GM23338 (cell line): ENCODE data around the gene CIROP.

ENCODE experiments used
- EZH2phosphoT487 ChIP-seq: fragments of 200-600 bp; sonication (generic); IDR thresholded peaks from one replicate; pipeline ENCODE4 v1.8.1; 2018; ENCODE audit warnings: antibody characterized with exemption; ENCODE audit not compliant: unreplicated experiment
- TF ChIP-seq, protein P1 (sequence below): IDR thresholded peaks from one replicate; pipeline ENCODE4 v1.6.1; 2018; ENCODE audit warnings: antibody characterized with exemption; ENCODE audit not compliant: unreplicated experiment
- TF ChIP-seq, protein P2 (sequence below), 2 experiments: fragments of 200-600 bp in 1 of 2; sonication (generic) in 1 of 2; conservative IDR thresholded peaks; 2 replicates each; pipeline versions ENCODE4 v1.5.1 to v1.6.1; 2016 to 2017; ENCODE audit warnings: antibody characterized with exemption in 2 of 2, low read depth in 2 of 2, mild to moderate bottlenecking in 2 of 2, moderate library complexity in 1 of 2

GRCh38 chr14:23099212-23099861 is 5.5 kb downstream of the CIROP start:
- no peak for TF ChIP-seq EZH2phosphoT487
- TF ChIP-seq, protein P1, sequence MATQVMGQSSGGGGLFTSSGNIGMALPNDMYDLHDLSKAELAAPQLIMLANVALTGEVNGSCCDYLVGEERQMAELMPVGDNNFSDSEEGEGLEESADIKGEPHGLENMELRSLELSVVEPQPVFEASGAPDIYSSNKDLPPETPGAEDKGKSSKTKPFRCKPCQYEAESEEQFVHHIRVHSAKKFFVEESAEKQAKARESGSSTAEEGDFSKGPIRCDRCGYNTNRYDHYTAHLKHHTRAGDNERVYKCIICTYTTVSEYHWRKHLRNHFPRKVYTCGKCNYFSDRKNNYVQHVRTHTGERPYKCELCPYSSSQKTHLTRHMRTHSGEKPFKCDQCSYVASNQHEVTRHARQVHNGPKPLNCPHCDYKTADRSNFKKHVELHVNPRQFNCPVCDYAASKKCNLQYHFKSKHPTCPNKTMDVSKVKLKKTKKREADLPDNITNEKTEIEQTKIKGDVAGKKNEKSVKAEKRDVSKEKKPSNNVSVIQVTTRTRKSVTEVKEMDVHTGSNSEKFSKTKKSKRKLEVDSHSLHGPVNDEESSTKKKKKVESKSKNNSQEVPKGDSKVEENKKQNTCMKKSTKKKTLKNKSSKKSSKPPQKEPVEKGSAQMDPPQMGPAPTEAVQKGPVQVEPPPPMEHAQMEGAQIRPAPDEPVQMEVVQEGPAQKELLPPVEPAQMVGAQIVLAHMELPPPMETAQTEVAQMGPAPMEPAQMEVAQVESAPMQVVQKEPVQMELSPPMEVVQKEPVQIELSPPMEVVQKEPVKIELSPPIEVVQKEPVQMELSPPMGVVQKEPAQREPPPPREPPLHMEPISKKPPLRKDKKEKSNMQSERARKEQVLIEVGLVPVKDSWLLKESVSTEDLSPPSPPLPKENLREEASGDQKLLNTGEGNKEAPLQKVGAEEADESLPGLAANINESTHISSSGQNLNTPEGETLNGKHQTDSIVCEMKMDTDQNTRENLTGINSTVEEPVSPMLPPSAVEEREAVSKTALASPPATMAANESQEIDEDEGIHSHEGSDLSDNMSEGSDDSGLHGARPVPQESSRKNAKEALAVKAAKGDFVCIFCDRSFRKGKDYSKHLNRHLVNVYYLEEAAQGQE, result no peak
- TF ChIP-seq, protein P2, sequence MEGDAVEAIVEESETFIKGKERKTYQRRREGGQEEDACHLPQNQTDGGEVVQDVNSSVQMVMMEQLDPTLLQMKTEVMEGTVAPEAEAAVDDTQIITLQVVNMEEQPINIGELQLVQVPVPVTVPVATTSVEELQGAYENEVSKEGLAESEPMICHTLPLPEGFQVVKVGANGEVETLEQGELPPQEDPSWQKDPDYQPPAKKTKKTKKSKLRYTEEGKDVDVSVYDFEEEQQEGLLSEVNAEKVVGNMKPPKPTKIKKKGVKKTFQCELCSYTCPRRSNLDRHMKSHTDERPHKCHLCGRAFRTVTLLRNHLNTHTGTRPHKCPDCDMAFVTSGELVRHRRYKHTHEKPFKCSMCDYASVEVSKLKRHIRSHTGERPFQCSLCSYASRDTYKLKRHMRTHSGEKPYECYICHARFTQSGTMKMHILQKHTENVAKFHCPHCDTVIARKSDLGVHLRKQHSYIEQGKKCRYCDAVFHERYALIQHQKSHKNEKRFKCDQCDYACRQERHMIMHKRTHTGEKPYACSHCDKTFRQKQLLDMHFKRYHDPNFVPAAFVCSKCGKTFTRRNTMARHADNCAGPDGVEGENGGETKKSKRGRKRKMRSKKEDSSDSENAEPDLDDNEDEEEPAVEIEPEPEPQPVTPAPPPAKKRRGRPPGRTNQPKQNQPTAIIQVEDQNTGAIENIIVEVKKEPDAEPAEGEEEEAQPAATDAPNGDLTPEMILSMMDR (conservative IDR thresholded peaks at IDR 0.05; ENCODE audit: low read depth in 2 of 2), result no peak
